K562 (cell line): ENCODE results near the gene C6orf47. TPM values are rescaled to one million over a fixed set of nuclear protein-coding genes. Genes with fewer than 3 reads are reported as not detected.

Source experiments
- ASH1L ChIP-seq: fragments of 450-650 bp; IDR thresholded peaks from 2 replicates; pipeline ENCODE4 v1.6.1; 2018; ENCODE audit warnings: borderline replicate concordance, mild to moderate bottlenecking, low read depth; ENCODE audit not compliant: partially characterized antibody
- BRD9 ChIP-seq: fragments of 450-650 bp; IDR thresholded peaks from 2 replicates; pipeline ENCODE4 v1.6.1; 2018; ENCODE audit warnings: low read depth; ENCODE audit not compliant: partially characterized antibody
- CREB3L1 ChIP-seq: fragments of 450-650 bp; IDR thresholded peaks from 2 replicates; pipeline ENCODE4 v1.6.1; 2014; ENCODE audit warnings: low read depth, mild to moderate bottlenecking, moderate library complexity, borderline replicate concordance
- DIDO1 ChIP-seq: fragments of 450-650 bp; IDR thresholded peaks from 2 replicates; pipeline ENCODE4 v1.6.1; 2016; ENCODE audit warnings: low read depth, missing biosample characterization, missing genetic modification characterization
- EHMT2 ChIP-seq: fragments of 450-650 bp; IDR thresholded peaks from 2 replicates; pipeline ENCODE4 v1.6.1; 2018; ENCODE audit warnings: antibody characterized with exemption
- HBP1 ChIP-seq: fragments of 450-650 bp; formaldehyde crosslinking; IDR thresholded peaks from 2 replicates; pipeline ENCODE4 v1.4.0; 2022; ENCODE audit warnings: missing genetic modification characterization
- HDAC1 ChIP-seq, 2 experiments: fragments of 450-650 bp; IDR thresholded peaks; 2 replicates each; pipeline ENCODE4 v1.6.1; 2016 to 2017; ENCODE audit warnings: inconsistent platforms in 1 of 2, mild to moderate bottlenecking in 1 of 2, moderate library complexity in 1 of 2
- HOMEZ ChIP-seq: fragments of 250-450 bp; sonication (Bioruptor Pico); IDR thresholded peaks from 2 replicates; pipeline ENCODE4 v1.4.0; 2020; ENCODE audit warnings: mild to moderate bottlenecking, moderate library complexity
- NEUROD1 ChIP-seq: fragments of 150-350 bp; IDR thresholded peaks from 2 replicates; pipeline ENCODE4 v1.6.1; 2014; ENCODE audit warnings: borderline replicate concordance, low read length, low read depth; ENCODE audit not compliant: partially characterized antibody
- RBM39 ChIP-seq: fragments of 200-400 bp; formaldehyde crosslinking; optimal IDR thresholded peaks from 2 replicates; pipeline ENCODE3; 2018; ENCODE audit warnings: low read depth, low read length
- SAFB ChIP-seq: fragments of 200-400 bp; formaldehyde crosslinking; IDR thresholded peaks from 2 replicates; pipeline ENCODE4 v1.6.1; 2017; ENCODE audit warnings: low read depth, low read length, borderline replicate concordance
- STAT5B ChIP-seq: fragments of 250-450 bp; sonication (Bioruptor Pico); IDR thresholded peaks from 2 replicates; pipeline ENCODE4 v1.8.0; 2021; ENCODE audit warnings: mild to moderate bottlenecking, inconsistent platforms
- ZNF282 ChIP-seq: sonication (generic); formaldehyde crosslinking; IDR thresholded peaks from 2 replicates; pipeline ENCODE4 v1.8.1; 2023; ENCODE audit warnings: missing genetic modification reagents
- ZNF507 ChIP-seq: conservative IDR thresholded peaks from 2 replicates; pipeline ENCODE4 v1.6.1; 2017; ENCODE audit warnings: missing genetic modification characterization, missing compliant biosample characterization
- ZNF764 ChIP-seq: fragments of 250-450 bp; sonication (Bioruptor Pico); IDR thresholded peaks from 2 replicates; pipeline ENCODE4 v1.4.0; 2020; ENCODE audit warnings: low read depth, mild to moderate bottlenecking, moderate library complexity
- ZSCAN29 ChIP-seq: fragments of 450-650 bp; IDR thresholded peaks from 2 replicates; pipeline ENCODE4 v1.6.1; 2017
- polyA plus RNA-seq, 8 experiments: library from polyadenylated mRNA; depleted of rRNA in 4 of 8; stranded (reverse) in 5 of 8; unstranded in 3 of 8; fragments of >200 nt; fragmentation: Nextera tagmentation in 2 of 8; fragmentation: Illumina TruSeq in 1 of 8; extraction: Ambion mirVana in 2 of 8; extraction: Trizol in 1 of 8; gene quantifications; 2 replicates each; pipeline versions ENCODE4 v1.2.1 to v1.2.3, GENCODE V29; 2011 to 2014; ENCODE audit warnings: inconsistent platforms in 1 of 8, missing spikeins in 1 of 8
- total RNA-seq, 7 experiments: library from RNA; depleted of rRNA in 6 of 7; stranded (reverse); fragments of >200 nt in 6 of 7; fragmentation: Illumina TruSeq in 2 of 7; extraction: Trizol in 2 of 7; gene quantifications; 2 replicates each; pipeline versions ENCODE4 v1.2.1 to v1.2.3, GENCODE V29; 2011 to 2021; ENCODE audit warnings: low replicate concordance in 1 of 7
- TF ChIP-seq, protein P1 (sequence below): fragments of 250-450 bp; sonication (Bioruptor Pico); IDR thresholded peaks from 2 replicates; pipeline ENCODE4 v1.5.0; 2021; ENCODE audit warnings: mild to moderate bottlenecking, moderate library complexity
- TF ChIP-seq, protein P2 (sequence below): fragments of 450-650 bp; formaldehyde crosslinking; IDR thresholded peaks from 2 replicates; pipeline ENCODE4 v1.4.0; 2020; ENCODE audit warnings: mild to moderate bottlenecking, mixed read lengths

The C6orf47 gene
- total and polyA plus RNA-seq, 9 of the 15 experiments (the other 6 are each of a cell fraction or from before 2014, with no cell fraction given), result 0.14 to 43.8 (median 27.0) TPM

GRCh38 chr6:31664790-31665500, 4.4 kb upstream of the C6orf47 start, which contains the start of gene GPANK1 (continued):
- TF ChIP-seq, protein P1, sequence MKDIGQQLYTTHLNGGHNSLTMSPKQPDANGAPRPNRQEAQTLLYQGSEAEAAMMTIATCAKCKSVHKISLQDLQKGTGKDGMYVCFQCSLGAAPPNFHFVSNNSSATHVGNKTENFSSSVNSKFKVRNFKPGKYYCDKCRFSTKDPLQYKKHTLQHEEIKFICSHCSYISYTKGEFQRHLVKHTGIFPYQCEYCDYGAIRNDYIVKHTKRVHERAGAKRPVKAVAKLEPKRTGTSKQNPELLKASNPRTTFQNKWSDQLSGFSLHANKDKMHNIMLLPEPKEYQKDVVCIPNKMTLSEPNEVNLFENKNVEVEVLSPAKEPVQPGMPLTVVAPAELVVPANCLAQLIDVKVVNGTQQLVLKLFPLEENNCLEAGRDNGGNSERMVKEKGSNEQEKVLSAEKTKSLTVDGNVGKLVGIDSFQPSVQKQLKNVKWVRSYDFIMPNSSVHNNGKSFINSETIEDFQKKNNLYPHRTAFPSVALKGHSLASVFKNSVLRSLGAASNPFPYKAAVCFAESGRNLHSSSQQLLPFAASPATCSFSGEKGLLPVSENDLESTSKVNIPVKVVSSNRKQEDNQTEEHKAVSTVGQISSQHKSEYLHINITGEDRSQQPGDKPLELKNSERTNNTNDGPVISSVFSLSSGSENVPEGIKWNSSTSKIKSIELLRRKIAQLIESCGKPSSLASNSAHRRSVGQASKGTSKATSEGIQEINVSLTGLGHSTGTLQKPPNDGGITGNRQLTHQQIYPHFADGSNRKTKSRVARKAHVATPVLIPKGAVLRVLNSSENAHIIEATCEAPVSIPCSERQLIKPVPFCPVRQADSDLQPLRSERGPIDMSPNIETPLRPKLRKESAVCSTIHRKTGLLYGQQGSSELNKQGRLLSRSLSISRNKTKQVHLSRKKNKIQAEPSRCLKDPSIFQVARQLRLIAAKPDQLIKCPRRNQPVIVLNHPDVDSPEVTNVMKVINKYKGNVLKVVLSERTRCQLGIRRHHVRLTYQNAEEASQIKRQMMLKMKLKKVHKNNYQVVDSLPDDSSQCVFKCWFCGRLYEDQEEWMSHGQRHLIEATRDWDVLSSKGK (CRISPR knock-in tag), result no peak
- peak; percentile 90 for TF ChIP-seq CREB3L1
- peak; percentile 9; the same call in 1 of the 2 replicates for TF ChIP-seq EHMT2
- peak; percentile 62 for TF ChIP-seq HBP1
- TF ChIP-seq HDAC1 (IDR thresholded peaks at IDR 0.05), result peak in 1 of 2 experiments; percentile 6; a peak in 1 of 4 replicates
- TF ChIP-seq, protein P2, sequence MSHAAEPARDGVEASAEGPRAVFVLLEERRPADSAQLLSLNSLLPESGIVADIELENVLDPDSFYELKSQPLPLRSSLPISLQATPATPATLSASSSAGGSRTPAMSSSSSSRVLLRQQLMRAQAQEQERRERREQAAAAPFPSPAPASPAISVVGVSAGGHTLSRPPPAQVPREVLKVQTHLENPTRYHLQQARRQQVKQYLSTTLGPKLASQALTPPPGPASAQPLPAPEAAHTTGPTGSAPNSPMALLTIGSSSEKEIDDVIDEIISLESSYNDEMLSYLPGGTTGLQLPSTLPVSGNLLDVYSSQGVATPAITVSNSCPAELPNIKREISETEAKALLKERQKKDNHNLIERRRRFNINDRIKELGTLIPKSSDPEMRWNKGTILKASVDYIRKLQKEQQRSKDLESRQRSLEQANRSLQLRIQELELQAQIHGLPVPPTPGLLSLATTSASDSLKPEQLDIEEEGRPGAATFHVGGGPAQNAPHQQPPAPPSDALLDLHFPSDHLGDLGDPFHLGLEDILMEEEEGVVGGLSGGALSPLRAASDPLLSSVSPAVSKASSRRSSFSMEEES (CRISPR knock-in tag), result no peak
- no peak for TF ChIP-seq ZNF507 (tag)
- TF ChIP-seq SAFB, result no peak
- no peak for TF ChIP-seq ZSCAN29
- no peak for TF ChIP-seq HOMEZ (CRISPR knock-in tag)
- TF ChIP-seq STAT5B (CRISPR knock-in tag), result no peak
- TF ChIP-seq BRD9, result peak; percentile 32
- TF ChIP-seq ZNF282, result no peak
- no peak for TF ChIP-seq ASH1L
- no peak for TF ChIP-seq DIDO1
- no peak for TF ChIP-seq RBM39
- TF ChIP-seq ZNF764 (CRISPR knock-in tag), result no peak
- TF ChIP-seq NEUROD1, result no peak
